Heart left ventricle (tissue), 13 donors: ENCODE data around the gene PLXNB3.

Experiments
- CTCF ChIP-seq, 12 donors: fragments of 200-600 bp; sonication (generic) in 4 of 12; IDR thresholded peaks; one replicate each; pipeline versions ENCODE4 v1.5.0 to v1.8.0; 2018 to 2022; ENCODE audit warnings: antibody characterized with exemption in 12 of 12, mild to moderate bottlenecking in 5 of 12
- POLR2A ChIP-seq, 2 donors: fragments of 450-650 bp; IDR thresholded peaks; one replicate each; pipeline ENCODE4 v1.6.1; 2017; ENCODE audit warnings: antibody characterized with exemption in 2 of 2, mild to moderate bottlenecking in 2 of 2, moderate library complexity in 2 of 2
- donor health status: ischemic (EF 13 %, LVEDD 7.1; RV severe dilation, severe dysfunction).
- donor health status: DM: no; HTN: yes; CAD: no.
- donor health status: DM: no; HTN: no; CAD: no.
- donor health status: ischemic (EF 25% LVEDD 6.9; RV normal size, moderate dysfunction).
- donor health status: ischemic (EF 25% LVEDD 5.7; RV mildly dilated, moderate dysfunction).
- donor health status: ischemic (EF 35%, LVEDD 5.7; RV mildly dilated, moderate dysfunction).
- donor health status: nonischemic (EF 11% LVEDD 7.7; RV severe dilation, severe dysfunction).
- donor health status: DM: yes; HTN: yes; CAD: no.
- donor health status: PGD.
- donor health status: ischemic (EF 29% LVEDD 5.4; RV normal size, mild dysfunction).
- donor health status: nonischemic (EF 23%, LVEDD 6.1; RV moderate dilation, normal function).

GRCh38 chrX:153731845-153732215 lies 32.2 kb upstream of the PLXNB3 start:
- TF ChIP-seq CTCF (IDR thresholded peaks at IDR 0.05) (no peak), POLR2A (IDR thresholded peaks at IDR 0.05) (no peak)
